PC-3 (cell line): Measurements from ENCODE around the gene CENPV. TPM values are rescaled to one million over a fixed set of nuclear protein-coding genes. Genes with fewer than 3 reads are reported as not detected.

Experiments used
- ATAC-seq: fragments of 200-7000 bp; cut with Tn5 transposase; 2 replicates; pipeline ENCODE4 v1.9.1; 2020; ENCODE audit warnings: mild to moderate bottlenecking, moderate library complexity
- BruUV-seq: library from RNA; stranded (reverse); fragments of 400-500 nt; replicated peaks from 2 replicates; lab custom pipeline; 2021; lab: Mats Ljungman, UMichigan
- CTCF ChIA-PET: fragments of 300-600 bp; sonication (Branson Sonifier 250); formaldehyde crosslinking; loops from one replicate; lab custom pipeline; 2022; ENCODE audit warnings: antibody characterized with exemption; lab: Charles Lee
- POLR2A ChIA-PET: fragments of 300-600 bp; sonication (Branson Sonifier 250); formaldehyde crosslinking; loops from one replicate; lab custom pipeline; 2022; ENCODE audit warnings: antibody characterized with exemption; ENCODE audit not compliant: unreplicated experiment; lab: Charles Lee
- DNase-seq: peaks from one replicate; pipeline ENCODE4 v3.0.0-alpha.2; 2015
- H2AFZ ChIP-seq: fragments of 300-600 bp; sonication (generic); 2 replicates; pipeline ENCODE4 v1.6.0; 2016; ENCODE audit warnings: antibody characterized with exemption, low read length
- H3F3A ChIP-seq: fragments of 300-600 bp; sonication (generic); one replicate; pipeline ENCODE4 v1.6.0; 2017; ENCODE audit warnings: antibody characterized with exemption, low read length, control low read depth, mild to moderate bottlenecking; ENCODE audit not compliant: unreplicated experiment
- H3K27ac ChIP-seq: fragments of 300-600 bp; sonication (generic); 2 replicates; pipeline ENCODE4 v1.5.1; 2016; ENCODE audit warnings: mild to moderate bottlenecking, low read length
- H3K27me3 ChIP-seq: fragments of 300-600 bp; sonication (generic); 2 replicates; pipeline ENCODE4 v1.6.1; 2016; ENCODE audit warnings: low read length, mixed read lengths
- H3K36me3 ChIP-seq: fragments of 300-600 bp; sonication (generic); 2 replicates; pipeline ENCODE4 v1.6.1; 2016; ENCODE audit warnings: low read depth, mixed run types, low read length, mixed read lengths
- H3K4me1 ChIP-seq: fragments of 300-600 bp; sonication (generic); 2 replicates; pipeline ENCODE4 v1.5.1; 2016; ENCODE audit warnings: low read length; ENCODE audit not compliant: insufficient read depth
- H3K4me2 ChIP-seq: fragments of 300-600 bp; sonication (generic); 2 replicates; pipeline ENCODE4 v1.6.0; 2016; ENCODE audit warnings: low read length
- H3K4me3 ChIP-seq: fragments of 300-600 bp; sonication (generic); 2 replicates; pipeline ENCODE4 v1.5.1; 2016; ENCODE audit warnings: mild to moderate bottlenecking, low read length, mixed read lengths
- H3K79me2 ChIP-seq: fragments of 300-600 bp; sonication (generic); 2 replicates; pipeline ENCODE4 v1.6.1; 2017; ENCODE audit warnings: low read length, mixed read lengths
- H3K9ac ChIP-seq: fragments of 300-600 bp; sonication (generic); 2 replicates; pipeline ENCODE4 v1.6.0; 2016; ENCODE audit warnings: mild to moderate bottlenecking, low read length
- H3K9me2 ChIP-seq: fragments of 300-600 bp; sonication (generic); replicated peaks from 2 replicates; pipeline ENCODE4 v1.6.1; 2016; ENCODE audit warnings: mixed run types, low read length, mixed read lengths
- H3K9me3 ChIP-seq: fragments of 300-600 bp; sonication (generic); 2 replicates; pipeline ENCODE4 v1.6.1; 2016; ENCODE audit warnings: low read length, mixed read lengths
- H4K20me1 ChIP-seq: fragments of 300-600 bp; sonication (generic); 2 replicates; pipeline ENCODE4 v1.6.1; 2016; ENCODE audit warnings: low read length, mixed read lengths
- CTCF ChIP-seq: fragments of 300-600 bp; sonication (generic); conservative IDR thresholded peaks from 2 replicates; pipeline ENCODE4 v1.5.1; 2017; ENCODE audit warnings: antibody characterized with exemption, low read depth, mild to moderate bottlenecking, low read length
- EZH2 ChIP-seq: fragments of 300-600 bp; sonication (generic); IDR thresholded peaks from one replicate; pipeline ENCODE4 v1.6.1; 2017; ENCODE audit warnings: antibody characterized with exemption, mild to moderate bottlenecking, low read length; ENCODE audit not compliant: unreplicated experiment
- EZH2phosphoT487 ChIP-seq: fragments of 300-600 bp; sonication (generic); IDR thresholded peaks from 2 replicates; pipeline ENCODE4 v1.6.1; 2018; ENCODE audit warnings: mild to moderate bottlenecking, antibody characterized with exemption, low read length, borderline replicate concordance
- intact Hi-C: fragments of 100-400 bp; cut with micrococcal nuclease; formaldehyde crosslinking; loops from 2 replicates; pipeline ENCODE4 v1.9.0; 2023
- total RNA-seq: library from RNA; depleted of rRNA; stranded (reverse); fragments of >200 nt; gene quantifications from 2 replicates; pipeline ENCODE4 v1.2.3, GENCODE V29; 2014

CENPV gene
- total RNA-seq, 1 experiment from 2014 or later = not detected

- Histone ChIP-seq H3K79me2 (no peaks in the 10 kb centered on the region), H3F3A (no peaks in the 10 kb centered on the region), H3K27me3 (no peaks in the 10 kb centered on the region), H3K4me3 (no peak overlapping the region), H3K4me1 (peaks cover 2% of the 10 kb centered on the region; the same call in 1 of the 2 replicates), H3K9me2 (no peaks in the 10 kb centered on the region), H3K9ac (no peak overlapping the region), H3K36me3 (no peaks in the 10 kb centered on the region), H4K20me1 (no peaks in the 10 kb centered on the region), H3K9me3 (no peaks in the 10 kb centered on the region), H2AFZ (no peak overlapping the region), H3K27ac (no peak overlapping the region), H3K4me2 (no peak overlapping the region)
- no peak for DNase-seq
- ChIA-PET POLR2A (no interaction called here), CTCF (interaction anchor here (0.6 kb wide), 1 partner anchor 12 kb away, joined by 3 read pairs; no protein-coding TSS in a partner anchor)
- no peak for ATAC-seq
- intact Hi-C loops = no loop called here
- no TSS peak for BruUV-seq
- no peak for TF ChIP-seq EZH2phosphoT487
- TF ChIP-seq EZH2 = no peak
- no peak for TF ChIP-seq CTCF
Measured at GRCh38 chr17:16351831-16352230, 1.4 kb downstream of the CENPV start.

GRCh38 chr17:16349431-16349830 is 3.8 kb downstream of the CENPV start:
- Histone ChIP-seq H3K4me3 (no peak overlapping the region), H3K9me2 (no peaks in the 10 kb centered on the region), H3K36me3 (no peaks in the 10 kb centered on the region), H3K4me2 (no peak overlapping the region), H3K9me3 (no peaks in the 10 kb centered on the region), H3K27ac (no peak overlapping the region), H3K27me3 (no peaks in the 10 kb centered on the region), H2AFZ (no peak overlapping the region), H3F3A (no peaks in the 10 kb centered on the region), H3K79me2 (no peaks in the 10 kb centered on the region), H4K20me1 (no peaks in the 10 kb centered on the region), H3K4me1 (peaks cover 2% of the 10 kb centered on the region; the same call in 1 of the 2 replicates), H3K9ac (no peak overlapping the region)
- ChIA-PET POLR2A (no interaction called here), CTCF (interaction anchor here (0.7 kb wide), 1 partner anchor 951 kb away, joined by 3 read pairs; no protein-coding TSS in a partner anchor)
- DNase-seq (no peak), ATAC-seq (no peak)
- TF ChIP-seq EZH2phosphoT487 (no peak), CTCF (no peak), EZH2 (no peak)
- BruUV-seq = no TSS peak
- intact Hi-C loops = no loop called here

- H4K20me1 ChIP-seq = no peaks in the 10 kb centered on the region
- H3K9me2 ChIP-seq = no peaks in the 10 kb centered on the region
- H3K9ac ChIP-seq = no peak overlapping the region
- ATAC-seq (no peak), DNase-seq (no peak)
- H3K79me2 ChIP-seq = no peaks in the 10 kb centered on the region
- H3K4me1 ChIP-seq = peaks cover 2% of the 10 kb centered on the region; the same call in 1 of the 2 replicates
- no peak overlapping the region for H3K4me2 ChIP-seq
- H2AFZ ChIP-seq = no peak overlapping the region
- H3F3A ChIP-seq = no peaks in the 10 kb centered on the region
- no peak overlapping the region for H3K4me3 ChIP-seq
- CTCF ChIA-PET = no interaction called here
- H3K27me3 ChIP-seq = no peaks in the 10 kb centered on the region
- no peaks in the 10 kb centered on the region for H3K9me3 ChIP-seq
- intact Hi-C loops = no loop called here
- BruUV-seq = no TSS peak
- TF ChIP-seq EZH2 (no peak), EZH2phosphoT487 (no peak), CTCF (no peak)
- H3K27ac ChIP-seq = no peak overlapping the region
- H3K36me3 ChIP-seq = no peaks in the 10 kb centered on the region
- POLR2A ChIA-PET = no interaction called here
Measured at GRCh38 chr17:16348586-16348985, 4.7 kb downstream of the CENPV start.
